GM12872 (cell line): ENCODE data around the gene CRP.

Source experiments
- CTCF ChIP-seq: IDR thresholded peaks from 3 replicates; pipeline ENCODE4 v1.5.1; 2011; ENCODE audit warnings: low read depth, mild to moderate bottlenecking, low read length, moderate library complexity; ENCODE audit not compliant: insufficient read depth

Gene CRP

GRCh38 chr1:159699653-159700052 is 14.7 kb downstream of the CRP start:
- no peak for TF ChIP-seq CTCF

- no peak for TF ChIP-seq CTCF
These were observed 15.1 kb downstream of the CRP start for GRCh38 chr1:159699246-159699645.

- no peak for TF ChIP-seq CTCF
These were observed 26.9 kb downstream of the CRP start for GRCh38 chr1:159687511-159687910.

GRCh38 chr1:159686599-159687299 is 27.6 kb downstream of the CRP start:
- no peak for TF ChIP-seq CTCF

GRCh38 chr1:159678939-159679338 is 35.5 kb downstream of the CRP start:
- no peak for TF ChIP-seq CTCF

- no peak for TF ChIP-seq CTCF
These were observed 39.3 kb downstream of the CRP start for GRCh38 chr1:159675046-159675445.

GRCh38 chr1:159669338-159669737 is 45.1 kb downstream of the CRP start:
- no peak for TF ChIP-seq CTCF
